Calu3 (cell line): ENCODE data around the gene AMDHD2. TPM values are rescaled to one million over a fixed set of nuclear protein-coding genes. Genes with fewer than 3 reads are reported as not detected.

ENCODE experiments used
- BruUV-seq: library from RNA; stranded (reverse); fragments of 400-500 nt; replicated peaks from 2 replicates; lab custom pipeline; 2021; lab: Mats Ljungman, UMichigan
- CTCF ChIA-PET: fragments of 300-600 bp; sonication (Branson Sonifier 250); formaldehyde crosslinking; loops from one replicate; lab custom pipeline; 2022; ENCODE audit warnings: antibody characterized with exemption; lab: Charles Lee
- DNase-seq: peaks from one replicate; pipeline ENCODE4 v3.0.0; 2022
- H3K27ac Mint-ChIP-seq: one replicate; pipeline ENCODE4 v1.8.0; 2022; ENCODE audit warnings: mixed read lengths; ENCODE audit not compliant: unreplicated experiment
- H3K27me3 Mint-ChIP-seq: one replicate; pipeline ENCODE4 v1.8.0; 2022; ENCODE audit warnings: mixed read lengths; ENCODE audit not compliant: unreplicated experiment
- H3K36me3 Mint-ChIP-seq: one replicate; pipeline ENCODE4 v1.8.0; 2022; ENCODE audit warnings: mild to moderate bottlenecking, moderate library complexity, mixed read lengths; ENCODE audit not compliant: insufficient read depth, unreplicated experiment
- H3K4me1 Mint-ChIP-seq: one replicate; pipeline ENCODE4 v1.8.0; 2022; ENCODE audit warnings: mild to moderate bottlenecking, low read depth, mixed read lengths; ENCODE audit not compliant: unreplicated experiment
- H3K4me3 Mint-ChIP-seq: one replicate; pipeline ENCODE4 v1.8.0; 2022; ENCODE audit warnings: mild to moderate bottlenecking, low read depth, moderate library complexity, mixed read lengths; ENCODE audit not compliant: unreplicated experiment
- H3K9me3 Mint-ChIP-seq: one replicate; pipeline ENCODE4 v1.8.0; 2022; ENCODE audit warnings: low read depth, mixed read lengths; ENCODE audit not compliant: unreplicated experiment
- CTCF ChIP-seq: fragments of 200-600 bp; IDR thresholded peaks from one replicate; pipeline ENCODE4 v1.8.0; 2022; ENCODE audit warnings: antibody characterized with exemption; ENCODE audit not compliant: unreplicated experiment
- intact Hi-C: fragments of 100-400 bp; cut with micrococcal nuclease; formaldehyde crosslinking; loops from one replicate; pipeline ENCODE4 v1.10.0; 2022; ENCODE audit not compliant: unreplicated experiment
- total RNA-seq: library from RNA; stranded (reverse); gene quantifications from 2 replicates; pipeline ENCODE4 v1.2.3, GENCODE V29; 2022

Gene AMDHD2
- total RNA-seq, 1 experiment from 2014 or later = 60.2 TPM

GRCh38 chr16:2484898-2485508 lies 35.2 kb upstream of the AMDHD2 start:
- peaks cover 7% of the 10 kb centered on the region for H3K4me1 Mint-ChIP-seq
- CTCF ChIA-PET = no interaction called here
- intact Hi-C loops = no loop called here
- H3K27ac Mint-ChIP-seq = no peak overlapping the region
- BruUV-seq = no TSS peak
- TF ChIP-seq CTCF = no peak
- no peak overlapping the region for H3K4me3 Mint-ChIP-seq
- H3K9me3 Mint-ChIP-seq = no peaks in the 10 kb centered on the region
- no peak for DNase-seq
- no peaks in the 10 kb centered on the region for H3K27me3 Mint-ChIP-seq
- peaks cover 17% of the 10 kb centered on the region for H3K36me3 Mint-ChIP-seq

- TF ChIP-seq CTCF = no peak
- CTCF ChIA-PET = no interaction called here
- H3K36me3 Mint-ChIP-seq = peaks cover 17% of the 10 kb centered on the region
- peaks cover 7% of the 10 kb centered on the region for H3K4me1 Mint-ChIP-seq
- no peaks in the 10 kb centered on the region for H3K27me3 Mint-ChIP-seq
- BruUV-seq = no TSS peak
- no peak overlapping the region for H3K27ac Mint-ChIP-seq
- no peak overlapping the region for H3K4me3 Mint-ChIP-seq
- intact Hi-C loops = no loop called here
- DNase-seq = no peak
- H3K9me3 Mint-ChIP-seq = no peaks in the 10 kb centered on the region
Measured at GRCh38 chr16:2485811-2486507, 34.2 kb upstream of the AMDHD2 start.

GRCh38 chr16:2486645-2487516 lies 33.3 kb upstream of the AMDHD2 start:
- BruUV-seq = no TSS peak
- intact Hi-C loops = no loop called here
- CTCF ChIA-PET = no interaction called here

More at GRCh38 chr16:2486645-2487516, 33.3 kb upstream of the AMDHD2 start:
- TF ChIP-seq CTCF = no peak
- no peak overlapping the region for H3K4me3 Mint-ChIP-seq
- no peaks in the 10 kb centered on the region for H3K27me3 Mint-ChIP-seq
- DNase-seq = no peak
- H3K36me3 Mint-ChIP-seq = peaks cover 17% of the 10 kb centered on the region
- H3K27ac Mint-ChIP-seq = no peak overlapping the region
- no peaks in the 10 kb centered on the region for H3K9me3 Mint-ChIP-seq
- peaks cover 7% of the 10 kb centered on the region for H3K4me1 Mint-ChIP-seq
